ENCODE data around the gene MGAT2.
"Not testable (repeated sequence)": the region's sequence is repeated elsewhere in the genome, so short reads cannot be mapped to it uniquely, and the experiment has no call there.

MGAT2 gene

DNA sequence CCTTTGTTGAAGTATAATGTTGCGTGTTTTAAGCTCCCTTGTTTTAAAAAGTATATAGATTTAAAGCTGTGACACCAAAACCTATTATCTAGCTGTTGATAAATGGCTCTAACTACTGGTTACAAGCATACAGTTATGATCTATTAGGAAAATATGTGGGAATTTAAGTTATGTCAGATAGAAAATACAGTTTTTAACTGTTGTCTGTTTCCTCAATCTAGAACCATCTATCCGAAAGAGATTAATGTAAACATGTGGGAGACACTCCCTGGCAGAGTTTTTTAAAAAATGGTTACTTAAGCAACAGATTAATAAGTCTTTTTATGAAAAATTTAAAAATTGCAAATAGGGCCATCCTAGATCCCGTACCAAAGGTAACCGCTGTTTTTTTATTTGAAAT, 8.3 kb upstream of the MGAT2 start:
- in situ Hi-C loops (cut with MboI; ENCODE audit: low sequenced_read_pairs), result no loop called here

GRCh38 chr14:49612671-49613070, 7.9 kb upstream of the MGAT2 start:
- in situ Hi-C loops (cut with MboI; ENCODE audit: low sequenced_read_pairs), result no loop called here

- in situ Hi-C loops (cut with MboI; ENCODE audit: low sequenced_read_pairs), result no loop called here
Measured at GRCh38 chr14:49614196-49614595, 6.4 kb upstream of the MGAT2 start.

DNA sequence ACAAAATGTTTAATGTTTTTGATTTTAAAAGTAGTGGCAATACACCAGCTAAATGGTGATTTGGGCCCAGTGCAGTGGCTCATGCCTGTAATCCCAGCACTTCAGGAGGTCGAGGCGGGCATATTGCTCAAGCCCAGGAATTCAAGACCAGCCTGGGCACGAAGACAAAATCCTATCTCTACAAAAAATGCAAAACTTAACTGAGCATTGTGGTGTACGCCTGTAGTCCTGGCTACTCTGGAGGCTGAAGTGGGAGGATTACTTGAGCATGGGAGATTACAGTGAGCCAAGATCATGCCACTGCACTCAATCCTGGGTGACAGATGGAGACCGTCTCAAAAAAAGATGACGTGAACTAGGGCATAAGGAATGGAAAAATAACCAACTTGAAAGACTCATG, 4.8 kb upstream of the MGAT2 start:
- in situ Hi-C loops (cut with MboI; ENCODE audit: low sequenced_read_pairs), result no loop called here

DNA sequence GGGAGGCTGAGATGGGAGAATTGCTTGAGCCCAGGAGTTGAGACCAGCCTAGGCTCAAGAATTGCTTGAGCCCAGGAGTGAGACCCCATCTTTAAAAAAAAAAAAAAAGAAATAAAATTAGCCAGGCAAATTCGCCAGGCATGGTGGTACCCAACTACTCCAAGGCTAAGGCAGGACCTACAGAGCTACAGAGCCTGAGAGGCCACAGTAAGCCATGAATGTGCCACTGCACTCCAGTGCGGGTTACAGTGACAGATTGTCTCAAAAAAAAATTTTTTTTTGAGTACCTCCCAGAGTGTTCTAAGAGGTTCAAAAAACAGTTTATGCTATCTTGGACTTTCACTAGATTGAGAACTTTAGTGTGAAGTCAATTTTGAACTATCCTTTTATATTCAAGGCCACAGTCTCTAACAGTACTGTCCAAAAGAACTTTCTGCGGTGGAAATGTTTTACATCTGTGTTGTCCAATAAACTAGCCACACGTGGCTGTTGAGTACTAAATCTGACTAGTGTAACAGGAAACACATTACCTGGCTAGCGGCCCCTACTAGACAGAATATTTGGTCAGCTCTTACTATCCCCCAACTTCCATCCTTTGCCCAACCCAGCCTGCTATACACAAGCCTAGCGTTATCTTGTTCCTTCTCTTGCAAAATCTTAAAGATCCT, 2.6 kb upstream of the MGAT2 start:
- in situ Hi-C loops (cut with MboI; ENCODE audit: low sequenced_read_pairs), result no loop called here

- in situ Hi-C loops (cut with MboI; ENCODE audit: low sequenced_read_pairs), result not testable (repeated sequence)
Measured at GRCh38 chr14:49619273-49619672, 1.3 kb upstream of the MGAT2 start.

DNA sequence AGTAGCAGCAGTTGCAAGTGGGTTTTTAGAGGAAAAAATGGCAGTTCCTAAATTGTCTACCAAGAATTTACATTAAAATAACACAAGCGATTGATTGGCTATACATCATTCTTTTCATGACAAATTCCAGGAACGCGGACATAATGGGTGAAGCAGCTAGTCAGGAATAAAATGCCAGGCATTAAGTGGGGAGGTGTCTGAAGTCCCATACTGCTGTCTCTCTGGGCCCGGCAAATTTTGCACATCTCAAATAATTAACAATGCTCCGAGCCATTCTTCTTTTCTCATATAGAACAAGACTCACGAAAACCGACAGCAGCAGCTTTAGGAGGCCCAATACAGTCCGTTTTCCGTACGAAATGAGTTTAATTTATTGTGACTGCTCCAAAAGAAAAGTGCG, 869 bp upstream of the MGAT2 start:
- in situ Hi-C loops (cut with MboI; ENCODE audit: low sequenced_read_pairs), result no loop called here

DNA sequence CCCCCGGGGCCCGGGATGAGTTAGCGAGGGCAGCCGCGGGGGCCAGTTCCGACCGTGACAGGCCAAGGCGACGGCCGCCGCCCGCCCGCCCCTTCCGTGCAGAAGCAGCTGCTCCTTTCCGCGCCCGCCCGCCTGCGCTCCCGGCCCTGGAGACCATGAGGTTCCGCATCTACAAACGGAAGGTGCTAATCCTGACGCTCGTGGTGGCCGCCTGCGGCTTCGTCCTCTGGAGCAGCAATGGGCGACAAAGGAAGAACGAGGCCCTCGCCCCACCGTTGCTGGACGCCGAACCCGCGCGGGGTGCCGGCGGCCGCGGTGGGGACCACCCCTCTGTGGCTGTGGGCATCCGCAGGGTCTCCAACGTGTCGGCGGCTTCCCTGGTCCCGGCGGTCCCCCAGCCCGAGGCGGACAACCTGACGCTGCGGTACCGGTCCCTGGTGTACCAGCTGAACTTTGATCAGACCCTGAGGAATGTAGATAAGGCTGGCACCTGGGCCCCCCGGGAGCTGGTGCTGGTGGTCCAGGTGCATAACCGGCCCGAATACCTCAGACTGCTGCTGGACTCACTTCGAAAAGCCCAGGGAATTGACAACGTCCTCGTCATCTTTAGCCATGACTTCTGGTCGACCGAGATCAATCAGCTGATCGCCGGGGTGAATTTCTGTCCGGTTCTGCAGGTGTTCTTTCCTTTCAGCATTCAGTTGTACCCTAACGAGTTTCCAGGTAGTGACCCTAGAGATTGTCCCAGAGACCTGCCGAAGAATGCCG, 699 bp downstream of the MGAT2 start:
- in situ Hi-C loops (cut with MboI; ENCODE audit: low sequenced_read_pairs), result no loop called here

DNA sequence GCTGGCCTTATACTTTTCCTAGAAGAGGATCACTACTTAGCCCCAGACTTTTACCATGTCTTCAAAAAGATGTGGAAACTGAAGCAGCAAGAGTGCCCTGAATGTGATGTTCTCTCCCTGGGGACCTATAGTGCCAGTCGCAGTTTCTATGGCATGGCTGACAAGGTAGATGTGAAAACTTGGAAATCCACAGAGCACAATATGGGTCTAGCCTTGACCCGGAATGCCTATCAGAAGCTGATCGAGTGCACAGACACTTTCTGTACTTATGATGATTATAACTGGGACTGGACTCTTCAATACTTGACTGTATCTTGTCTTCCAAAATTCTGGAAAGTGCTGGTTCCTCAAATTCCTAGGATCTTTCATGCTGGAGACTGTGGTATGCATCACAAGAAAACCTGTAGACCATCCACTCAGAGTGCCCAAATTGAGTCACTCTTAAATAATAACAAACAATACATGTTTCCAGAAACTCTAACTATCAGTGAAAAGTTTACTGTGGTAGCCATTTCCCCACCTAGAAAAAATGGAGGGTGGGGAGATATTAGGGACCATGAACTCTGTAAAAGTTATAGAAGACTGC, 1.5 kb downstream of the MGAT2 start:
- in situ Hi-C loops (cut with MboI; ENCODE audit: low sequenced_read_pairs), result no loop called here

GRCh38 chr14:49623387-49623786, 2.8 kb downstream of the MGAT2 start:
- in situ Hi-C loops (cut with MboI; ENCODE audit: low sequenced_read_pairs), result no loop called here

GRCh38 chr14:49623941-49624839, 3.6 kb downstream of the MGAT2 start:
- in situ Hi-C loops (cut with MboI; ENCODE audit: low sequenced_read_pairs), result no loop called here

DNA sequence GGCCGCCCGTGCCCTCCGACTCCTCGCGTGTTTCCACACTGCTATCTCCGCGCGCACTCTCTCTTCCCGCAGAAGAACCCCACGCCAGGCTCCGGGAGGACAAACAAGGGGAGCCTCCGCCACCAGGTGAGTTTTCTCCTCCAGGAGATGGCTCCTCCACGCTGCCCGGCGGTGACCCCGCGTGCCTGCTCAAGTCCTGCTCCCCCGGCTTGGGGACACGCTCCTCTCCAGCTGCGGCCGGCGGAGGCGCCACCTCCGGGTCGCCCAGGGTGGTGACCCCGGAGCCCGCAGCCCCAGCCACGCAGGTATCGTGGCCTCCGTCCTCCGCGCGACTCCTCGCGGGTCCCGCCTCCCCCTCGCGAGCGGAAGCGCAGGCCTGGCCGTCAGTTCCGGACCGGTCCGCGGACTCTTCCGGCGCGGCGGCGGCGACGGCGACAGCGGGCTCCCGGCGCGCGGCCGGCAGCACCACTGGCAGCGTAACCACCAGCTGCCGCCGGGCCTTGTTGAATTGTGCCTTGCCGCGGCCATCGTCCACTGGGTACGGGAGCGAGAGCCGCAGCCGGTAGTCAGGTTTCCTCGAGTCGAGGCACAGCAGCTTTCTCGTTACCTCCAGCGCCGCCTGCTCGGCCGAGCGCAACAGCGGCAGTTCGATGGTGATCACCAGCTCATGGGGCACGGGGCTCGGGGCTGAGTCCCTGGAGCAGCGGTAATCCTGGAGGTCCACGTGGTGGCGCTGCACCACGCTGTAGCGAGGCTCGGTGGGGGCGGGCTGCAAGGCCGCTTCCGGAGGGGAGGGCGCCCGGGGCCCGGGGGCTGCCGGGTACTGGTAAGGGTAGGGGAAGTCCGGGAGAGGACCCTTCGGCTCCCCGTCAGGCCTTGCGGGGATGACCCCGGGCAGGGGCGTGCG, 13.3 kb downstream of the MGAT2 start:
- in situ Hi-C loops (cut with MboI; ENCODE audit: low sequenced_read_pairs), result no loop called here

DNA sequence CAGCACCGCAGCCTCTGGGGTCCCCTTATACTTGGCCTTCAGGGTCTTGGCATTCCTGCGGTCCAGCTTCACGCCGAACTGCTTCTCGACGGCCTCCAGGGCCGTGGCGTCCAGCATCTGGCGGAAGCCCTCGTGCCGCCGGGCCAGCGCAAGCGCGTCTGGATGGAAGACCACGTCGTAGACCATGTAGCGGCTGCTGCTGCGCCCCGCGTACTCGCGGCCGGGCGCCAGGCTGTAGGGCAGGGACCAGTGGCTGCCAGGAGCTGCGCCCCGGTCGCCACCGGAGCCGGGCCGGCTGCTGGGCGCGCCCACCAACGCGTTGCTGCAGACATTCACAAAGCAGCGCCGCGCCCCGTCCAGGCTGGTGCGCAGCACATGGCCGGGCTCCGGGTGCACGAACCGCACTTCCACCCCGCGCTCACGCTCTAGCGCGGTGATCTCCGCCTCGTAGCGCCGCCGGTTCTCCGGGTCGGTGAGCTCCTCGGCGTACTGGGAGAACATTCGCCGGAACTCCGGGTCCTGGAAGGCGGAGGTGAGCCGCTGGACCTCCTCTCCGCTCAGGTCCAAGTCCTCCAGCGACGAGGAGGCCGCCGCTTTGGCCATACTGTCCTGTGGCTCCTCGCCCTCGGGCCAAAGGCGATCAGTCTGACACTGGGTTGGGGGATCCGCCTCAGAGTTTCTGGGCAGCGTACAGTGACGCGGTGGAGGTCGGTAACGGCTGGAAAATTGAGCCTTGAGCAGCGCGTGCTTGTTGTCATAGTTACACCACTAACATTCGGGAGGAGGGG, 14.1 kb downstream of the MGAT2 start, which contains the start of gene DNAAF2:
Gene DNAAF2, minus strand, starts transcription at position 698 of the 788 bp plus-strand sequence. Its CDS starts 95 bp downstream, at position 603.
- in situ Hi-C loops (cut with MboI; ENCODE audit: low sequenced_read_pairs), result no loop called here

GRCh38 chr14:49636866-49637265, 16.3 kb downstream of the MGAT2 start:
- in situ Hi-C loops (cut with MboI; ENCODE audit: low sequenced_read_pairs), result no loop called here

DNA sequence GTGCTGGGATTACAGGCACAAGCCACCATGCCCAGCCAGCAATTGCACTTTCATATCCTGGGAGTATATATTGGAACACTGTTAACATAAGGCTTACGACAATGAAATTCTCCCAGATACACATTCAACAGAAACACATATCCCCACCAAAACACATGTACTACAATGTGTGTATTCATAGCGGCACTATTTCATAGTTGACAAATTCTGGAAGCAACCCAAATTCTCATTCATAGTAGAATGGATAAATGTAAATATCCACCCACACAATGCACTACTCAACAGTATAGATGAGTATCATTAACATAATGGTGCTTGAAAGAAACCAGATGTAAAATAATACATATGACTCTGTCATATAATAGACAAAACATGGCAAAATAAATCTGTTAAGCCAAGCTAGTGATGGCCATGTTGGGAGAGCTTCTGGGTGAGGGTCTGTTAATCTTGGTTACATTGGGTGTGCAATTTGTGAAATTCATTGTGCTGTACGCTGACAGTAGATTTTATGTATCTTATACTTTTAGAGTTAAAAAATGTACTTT, 17.0 kb downstream of the MGAT2 start:
- in situ Hi-C loops (cut with MboI; ENCODE audit: low sequenced_read_pairs), result no loop called here

DNA sequence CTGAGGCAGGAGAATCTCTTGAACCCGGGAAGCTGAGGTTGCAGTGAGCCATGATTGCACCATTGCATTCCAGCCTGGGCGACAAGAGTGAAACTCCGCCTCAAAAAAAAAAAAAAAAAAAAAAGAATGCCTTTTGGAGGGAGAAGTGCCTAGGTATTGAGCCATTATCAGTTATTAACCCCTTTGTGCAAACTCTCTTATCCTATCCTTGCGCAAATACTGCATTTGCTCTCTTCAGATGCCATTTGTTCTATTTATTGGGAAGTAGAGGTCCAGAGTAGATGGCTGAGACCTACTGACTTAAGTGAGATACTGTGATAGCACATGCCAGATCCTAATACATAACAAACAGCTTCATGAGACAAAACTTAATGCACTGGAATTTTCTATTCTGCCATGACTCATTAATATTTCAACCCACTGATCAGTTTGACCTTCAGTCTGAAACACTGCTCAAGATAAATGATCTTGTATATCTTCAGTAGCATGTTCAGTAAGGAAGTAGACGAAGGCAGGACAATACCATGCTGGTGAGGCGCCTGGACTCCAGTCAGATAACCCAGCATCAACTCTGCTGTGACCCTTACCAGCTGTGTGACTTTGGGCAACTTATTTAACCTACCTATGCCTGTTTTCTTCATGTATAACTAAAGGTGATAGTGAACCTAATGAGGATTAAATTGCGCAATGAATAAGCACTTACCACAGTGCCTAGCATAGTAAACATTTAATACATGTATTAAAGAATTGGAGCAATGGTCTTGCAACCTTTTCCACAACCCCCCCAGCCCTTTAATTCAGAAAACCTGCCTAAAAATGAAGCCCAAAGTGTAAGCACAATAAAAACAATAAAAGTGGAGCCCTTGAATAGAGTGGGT, 20.2 kb downstream of the MGAT2 start:
- in situ Hi-C loops (cut with MboI; ENCODE audit: low sequenced_read_pairs), result no loop called here

- in situ Hi-C loops (cut with MboI; ENCODE audit: low sequenced_read_pairs), result no loop called here
Measured at GRCh38 chr14:49641697-49642129, 21.1 kb downstream of the MGAT2 start.

- in situ Hi-C loops (cut with MboI; ENCODE audit: low sequenced_read_pairs), result no loop called here
Measured at GRCh38 chr14:49642163-49642562, 21.6 kb downstream of the MGAT2 start.

Measured in HL-60/S4 treated with phorbol 12-myristate 13-acetate at 8.2 ng/mL for 4 days and 3 days (cell line).